ENCODE measurements around the gene ADGRB3. TPM values are rescaled to one million over a fixed set of nuclear protein-coding genes. Genes with fewer than 3 reads are reported as not detected.

ADGRB3 gene
- polyA plus RNA-seq (2011; rRNA removed) (0.12 TPM in 1 of 2 replicates, not detected in the other), polyA minus RNA-seq (2011; rRNA and poly(A)+ RNA removed) (not detected in 2 replicates)

DNA sequence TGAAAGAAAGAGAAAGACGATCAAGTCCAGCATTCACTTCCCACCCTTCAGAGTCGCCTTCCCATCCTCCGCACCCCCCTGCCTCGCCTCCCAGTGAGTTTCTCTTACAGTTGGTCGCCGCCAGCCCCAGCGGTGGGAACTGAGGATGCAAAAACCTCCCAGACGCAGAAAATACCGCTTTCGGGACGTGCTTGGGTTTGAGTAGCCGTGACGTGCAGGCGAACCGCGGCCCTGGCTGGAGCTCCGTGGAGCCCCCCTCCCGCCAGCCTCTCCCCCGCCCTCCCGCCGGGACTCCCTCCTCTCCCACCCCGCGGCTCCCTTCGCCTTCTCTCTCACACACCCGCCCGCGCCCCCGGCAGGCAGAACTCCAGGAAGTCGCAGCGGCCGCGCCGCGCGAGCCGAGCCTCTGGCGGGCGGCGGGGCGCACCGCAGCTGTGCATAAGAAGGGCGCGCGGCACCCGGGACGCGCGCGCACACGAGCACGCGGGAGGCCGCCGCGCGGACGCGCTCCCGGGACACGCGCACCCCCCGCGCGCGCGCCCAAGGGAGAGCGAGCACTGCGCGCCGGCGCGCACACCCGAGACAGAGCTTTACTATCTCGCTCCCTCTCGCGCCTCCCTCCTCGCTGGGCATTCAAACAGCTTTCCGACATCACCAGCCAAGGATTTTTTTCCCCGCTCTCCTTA lies at the start of gene ADGRB3:
Gene ADGRB3, plus strand, starts transcription at position 557 of the 686 bp plus-strand sequence. CDS start 3,394 bp downstream, outside the sequence.
- ChIA-PET POLR2A (no interaction called here), CTCF (no interaction called here)
- Histone ChIP-seq H3K27me3 (ENCODE audit: control insufficient read depth, insufficient read depth, low read length) (peaks cover 15% of the 10 kb centered on the region), H3K36me3 (ENCODE audit: control insufficient read depth, insufficient read depth, low read length) (no peaks in the 10 kb centered on the region), H3K4me3 (ENCODE audit: low read depth, low read length) (peak within 1 kb of the TSS; percentile 47)
- TF ChIP-seq, protein P1, sequence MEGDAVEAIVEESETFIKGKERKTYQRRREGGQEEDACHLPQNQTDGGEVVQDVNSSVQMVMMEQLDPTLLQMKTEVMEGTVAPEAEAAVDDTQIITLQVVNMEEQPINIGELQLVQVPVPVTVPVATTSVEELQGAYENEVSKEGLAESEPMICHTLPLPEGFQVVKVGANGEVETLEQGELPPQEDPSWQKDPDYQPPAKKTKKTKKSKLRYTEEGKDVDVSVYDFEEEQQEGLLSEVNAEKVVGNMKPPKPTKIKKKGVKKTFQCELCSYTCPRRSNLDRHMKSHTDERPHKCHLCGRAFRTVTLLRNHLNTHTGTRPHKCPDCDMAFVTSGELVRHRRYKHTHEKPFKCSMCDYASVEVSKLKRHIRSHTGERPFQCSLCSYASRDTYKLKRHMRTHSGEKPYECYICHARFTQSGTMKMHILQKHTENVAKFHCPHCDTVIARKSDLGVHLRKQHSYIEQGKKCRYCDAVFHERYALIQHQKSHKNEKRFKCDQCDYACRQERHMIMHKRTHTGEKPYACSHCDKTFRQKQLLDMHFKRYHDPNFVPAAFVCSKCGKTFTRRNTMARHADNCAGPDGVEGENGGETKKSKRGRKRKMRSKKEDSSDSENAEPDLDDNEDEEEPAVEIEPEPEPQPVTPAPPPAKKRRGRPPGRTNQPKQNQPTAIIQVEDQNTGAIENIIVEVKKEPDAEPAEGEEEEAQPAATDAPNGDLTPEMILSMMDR (IDR thresholded peaks at IDR 0.05; ENCODE audit: insufficient read depth, low read depth, low read length), result no peak
- DNase-seq (ENCODE audit: low read depth), result no peak

DNA sequence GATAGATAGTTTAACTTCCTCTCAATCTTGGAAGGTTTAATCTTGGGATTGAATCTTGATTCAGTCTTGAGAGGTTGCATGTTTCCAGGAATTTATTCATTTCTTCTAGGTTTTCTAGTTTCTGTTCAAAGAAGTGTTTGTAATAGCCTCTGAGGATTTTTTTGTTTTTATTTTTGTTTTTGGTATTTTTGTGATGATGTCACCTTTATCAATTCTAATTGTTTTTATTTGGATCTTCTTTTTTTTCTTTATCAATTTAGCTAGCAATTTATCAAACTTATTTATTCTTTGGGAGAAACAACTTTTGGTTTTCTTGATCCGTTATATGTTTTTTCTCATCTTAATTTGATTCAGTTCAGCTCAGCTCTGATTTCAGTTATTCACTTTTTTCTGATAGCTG lies 41.5 kb upstream of the ADGRB3 start:
- TF ChIP-seq, protein P1 (IDR thresholded peaks at IDR 0.05; ENCODE audit: insufficient read depth, low read depth, low read length), result no peak
- no peak for DNase-seq (ENCODE audit: low read depth)
- H3K36me3 ChIP-seq (ENCODE audit: control insufficient read depth, insufficient read depth, low read length), result no peaks in the 10 kb centered on the region
- ChIA-PET POLR2A (no interaction called here), CTCF (no interaction called here)
- no peaks in the 10 kb centered on the region for H3K27me3 ChIP-seq (ENCODE audit: control insufficient read depth, insufficient read depth, low read length)
- H3K4me3 ChIP-seq (ENCODE audit: low read depth, low read length), result no peak overlapping the region

DNA sequence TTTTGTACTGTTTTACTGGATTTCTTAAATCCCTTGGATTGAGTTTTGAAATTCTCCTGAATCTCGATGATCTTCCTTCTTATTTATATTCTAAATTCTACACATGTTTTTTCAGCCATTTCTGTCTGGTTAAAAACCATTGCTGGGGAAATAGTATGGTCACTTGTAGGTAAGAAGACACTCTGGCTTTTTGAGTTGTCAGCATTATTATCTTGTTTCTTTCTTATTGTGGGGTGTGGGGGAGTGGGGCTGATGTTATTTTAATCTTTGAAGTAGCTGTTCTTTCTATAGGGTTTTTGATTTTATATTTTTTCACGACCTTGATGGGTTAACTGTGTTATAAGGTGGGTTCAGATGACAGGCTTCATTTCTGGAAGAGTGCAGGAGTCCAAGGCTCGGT lies 37.4 kb upstream of the ADGRB3 start:
- Histone ChIP-seq H3K4me3 (ENCODE audit: low read depth, low read length) (no peak overlapping the region), H3K27me3 (ENCODE audit: control insufficient read depth, insufficient read depth, low read length) (no peaks in the 10 kb centered on the region), H3K36me3 (ENCODE audit: control insufficient read depth, insufficient read depth, low read length) (no peaks in the 10 kb centered on the region)
- DNase-seq (ENCODE audit: low read depth), result no peak
- TF ChIP-seq, protein P1 (IDR thresholded peaks at IDR 0.05; ENCODE audit: insufficient read depth, low read depth, low read length), result no peak
- POLR2A ChIA-PET, result no interaction called here
- CTCF ChIA-PET, result no interaction called here

DNA sequence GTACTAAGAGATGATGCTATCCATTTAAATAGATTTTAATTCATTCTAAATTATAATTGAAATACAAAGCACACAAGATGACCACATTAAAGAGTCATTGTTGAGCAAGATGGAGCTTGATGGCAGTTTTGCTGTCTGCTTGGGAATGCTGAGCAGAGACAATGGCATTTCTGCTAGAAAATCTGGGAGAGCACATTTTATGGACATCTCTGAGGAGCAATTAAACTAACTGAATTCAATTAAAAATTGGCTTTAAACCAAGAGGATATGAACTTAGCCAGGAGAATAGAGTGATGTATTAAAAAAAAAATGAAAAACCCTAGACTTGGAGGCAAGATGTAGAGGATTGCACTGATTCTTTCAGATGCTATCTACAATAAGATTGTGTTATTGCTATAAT lies 19.1 kb upstream of the ADGRB3 start:
- ChIA-PET POLR2A (no interaction called here), CTCF (interaction anchor here (0.7 kb wide), 1 partner anchor 821 kb away, joined by 3 read pairs; no protein-coding TSS in a partner anchor)
- TF ChIP-seq, protein P1 (IDR thresholded peaks at IDR 0.05; ENCODE audit: insufficient read depth, low read depth, low read length), result no peak
- Histone ChIP-seq H3K4me3 (ENCODE audit: low read depth, low read length) (no peak overlapping the region), H3K27me3 (ENCODE audit: control insufficient read depth, insufficient read depth, low read length) (no peaks in the 10 kb centered on the region), H3K36me3 (ENCODE audit: control insufficient read depth, insufficient read depth, low read length) (no peaks in the 10 kb centered on the region)
- no peak for DNase-seq (ENCODE audit: low read depth)

DNA sequence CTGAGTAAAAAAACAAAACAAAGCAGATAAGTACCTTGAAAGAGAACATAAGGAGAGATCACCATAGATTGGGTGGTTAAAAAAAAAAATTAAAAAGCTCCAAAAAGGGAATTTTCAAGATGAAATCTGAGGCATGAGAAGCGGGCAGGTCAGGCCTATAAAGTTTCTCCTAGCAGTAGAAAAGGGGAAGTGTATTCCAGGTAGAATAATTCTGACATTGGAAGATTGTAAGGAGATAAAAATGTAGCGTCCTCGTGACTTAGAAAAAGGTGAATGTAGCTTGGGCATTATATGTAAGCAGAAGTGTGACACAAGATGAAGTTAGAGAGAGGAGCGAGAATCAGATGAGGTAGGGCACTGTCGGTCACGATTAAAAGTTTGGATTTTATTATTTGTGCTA lies 9.1 kb upstream of the ADGRB3 start:
- ChIA-PET CTCF (no interaction called here), POLR2A (no interaction called here)
- H3K36me3 ChIP-seq (ENCODE audit: control insufficient read depth, insufficient read depth, low read length), result no peaks in the 10 kb centered on the region
- no peak for DNase-seq (ENCODE audit: low read depth)
- no peaks in the 10 kb centered on the region for H3K27me3 ChIP-seq (ENCODE audit: control insufficient read depth, insufficient read depth, low read length)
- TF ChIP-seq, protein P1 (IDR thresholded peaks at IDR 0.05; ENCODE audit: insufficient read depth, low read depth, low read length), result no peak
- no peak overlapping the region for H3K4me3 ChIP-seq (ENCODE audit: low read depth, low read length)
